ENCODE measurements around the gene RALGPS1.

Gene RALGPS1

GRCh38 chr9:127105805-127106465, 191.4 kb downstream of the RALGPS1 start:
- DNase-seq, result no peak

- no peak for DNase-seq
Observed at GRCh38 chr9:127106466-127106855, 191.9 kb downstream of the RALGPS1 start.

GRCh38 chr9:127107171-127107928, 192.8 kb downstream of the RALGPS1 start:
- no peak for DNase-seq

GRCh38 chr9:127107929-127108876, 193.6 kb downstream of the RALGPS1 start:
- DNase-seq, result no peak

- DNase-seq, result no peak
Observed at GRCh38 chr9:127109212-127109711, 194.7 kb downstream of the RALGPS1 start.

GRCh38 chr9:127112056-127112455, 197.5 kb downstream of the RALGPS1 start:
- DNase-seq, result no peak

GRCh38 chr9:127112735-127113161, 198.2 kb downstream of the RALGPS1 start:
- no peak for DNase-seq

- DNase-seq, result no peak
Observed at GRCh38 chr9:127113191-127113972, 198.8 kb downstream of the RALGPS1 start.

- DNase-seq, result no peak
Observed at GRCh38 chr9:127114606-127115005, 200.0 kb downstream of the RALGPS1 start.

- DNase-seq, result no peak
Observed at GRCh38 chr9:127116088-127116726, 201.6 kb downstream of the RALGPS1 start.

GRCh38 chr9:127116957-127117356, 202.4 kb downstream of the RALGPS1 start:
- DNase-seq, result no peak

- DNase-seq, result no peak
Observed at GRCh38 chr9:127117801-127118200, 203.2 kb downstream of the RALGPS1 start.

- no peak for DNase-seq
Observed at GRCh38 chr9:127118597-127119319, 204.2 kb downstream of the RALGPS1 start.

GRCh38 chr9:127119320-127119709, 204.7 kb downstream of the RALGPS1 start:
- DNase-seq, result no peak

- no peak for DNase-seq
Observed at GRCh38 chr9:127121628-127122175, 207.1 kb downstream of the RALGPS1 start.

- no peak for DNase-seq
Observed at GRCh38 chr9:127122176-127123063, 207.8 kb downstream of the RALGPS1 start, which contains the start of gene ANGPTL2. TSS of gene ANGPTL2 (minus strand) at chr9:127122635. CDS start at chr9:127108731, 13,904 bp downstream.

GRCh38 chr9:127123064-127123890, 208.7 kb downstream of the RALGPS1 start:
- DNase-seq, result no peak

- DNase-seq, result no peak
Observed at GRCh38 chr9:127124111-127124531, 209.5 kb downstream of the RALGPS1 start.

GRCh38 chr9:127124792-127125191, 210.2 kb downstream of the RALGPS1 start:
- DNase-seq, result no peak

Measured in stimulated activated naive CD4-positive, alpha-beta T cell (primary cell).